Stimulated activated CD4-positive, alpha-beta T cell treated with anti-CD3 and anti-CD28 coated beads, Interleukin-2, amount 100 ng/mL, for 24 hours (primary cell): ENCODE data around the gene COL23A1.
A peak's percentile ranks its signal among the peaks of the same experiment; 100 is the strongest.

Source experiments
- DNase-seq, 2 donors: peaks; one replicate each; pipeline ENCODE4 v3.0.0-alpha.2; 2020

The COL23A1 gene

GRCh38 chr5:178471711-178472110 is 118.5 kb downstream of the COL23A1 start:
- DNase-seq: no peak

GRCh38 chr5:178470760-178471025 is 119.5 kb downstream of the COL23A1 start:
- no peak for DNase-seq

- DNase-seq: peak in 1 of 2 donors; percentile 1
These were observed 120.0 kb downstream of the COL23A1 start for GRCh38 chr5:178469975-178470759.

GRCh38 chr5:178469011-178469974 is 120.9 kb downstream of the COL23A1 start:
- DNase-seq: peak in 1 of 2 donors; percentile 9

- DNase-seq: peak in 1 of 2 donors; percentile 5
These were observed 122.0 kb downstream of the COL23A1 start for GRCh38 chr5:178468196-178468685.

- peak in 1 of 2 donors; percentile 3 for DNase-seq
These were observed 122.5 kb downstream of the COL23A1 start for GRCh38 chr5:178467568-178468195.

GRCh38 chr5:178467205-178467567 is 123.0 kb downstream of the COL23A1 start:
- DNase-seq: peak in 1 of 2 donors; percentile 6

- DNase-seq: peak in 1 of 2 donors; percentile 6
These were observed 123.9 kb downstream of the COL23A1 start for GRCh38 chr5:178466342-178466741.

- DNase-seq: no peak
These were observed 124.3 kb downstream of the COL23A1 start for GRCh38 chr5:178465861-178466288.

GRCh38 chr5:178465228-178465860 is 124.8 kb downstream of the COL23A1 start:
- peak in 1 of 2 donors; percentile 14 for DNase-seq

- peak in 1 of 2 donors; percentile 6 for DNase-seq
These were observed 125.7 kb downstream of the COL23A1 start for GRCh38 chr5:178464431-178465048.

GRCh38 chr5:178463321-178464155 is 126.7 kb downstream of the COL23A1 start:
- peak in 1 of 2 donors; percentile 6 for DNase-seq

- DNase-seq: peak in 1 of 2 donors; percentile 6
These were observed 127.4 kb downstream of the COL23A1 start for GRCh38 chr5:178462816-178463215.

- peak in 1 of 2 donors; percentile 1 for DNase-seq
These were observed 128.1 kb downstream of the COL23A1 start for GRCh38 chr5:178462076-178462475.

- DNase-seq: peak; percentile 43 to 72
These were observed 129.0 kb downstream of the COL23A1 start for GRCh38 chr5:178461004-178461730.

GRCh38 chr5:178460598-178460997 is 129.6 kb downstream of the COL23A1 start:
- no peak for DNase-seq

- DNase-seq: peak in 1 of 2 donors; percentile 6
These were observed 130.0 kb downstream of the COL23A1 start for GRCh38 chr5:178460174-178460573.

GRCh38 chr5:178458140-178458539 is 132.1 kb downstream of the COL23A1 start:
- peak in 1 of 2 donors; percentile 6 for DNase-seq

- peak in 1 of 2 donors; percentile 3 for DNase-seq
These were observed 132.7 kb downstream of the COL23A1 start for GRCh38 chr5:178457471-178457870.

GRCh38 chr5:178455480-178455835 is 134.7 kb downstream of the COL23A1 start:
- DNase-seq: no peak
